Adipocyte (in vitro differentiated cells): ENCODE data around the gene EEIG1.

Source experiments
- DNase-seq: peaks from one replicate; pipeline ENCODE4 v3.0.0-alpha.2; 2015; ENCODE audit warnings: low read depth
- H3K27me3 ChIP-seq: replicated peaks from 2 replicates; pipeline ENCODE4 v1.7.0; 2013; ENCODE audit warnings: mild to moderate bottlenecking, low read length, moderate library complexity; ENCODE audit not compliant: control insufficient read depth, insufficient read depth
- H3K36me3 ChIP-seq: 2 replicates; pipeline ENCODE4 v1.7.0; 2013; ENCODE audit warnings: low read length, mild to moderate bottlenecking, moderate library complexity; ENCODE audit not compliant: control insufficient read depth, insufficient read depth, severe bottlenecking
- H3K4me1 ChIP-seq: 2 replicates; pipeline ENCODE4 v1.7.0; 2013; ENCODE audit warnings: mild to moderate bottlenecking, low read length, moderate library complexity; ENCODE audit not compliant: control insufficient read depth, insufficient read depth
- H3K4me3 ChIP-seq: 2 replicates; pipeline ENCODE4 v1.7.0; 2013; ENCODE audit warnings: mild to moderate bottlenecking, low read length, moderate library complexity
- H3K9ac ChIP-seq: 2 replicates; pipeline ENCODE4 v1.7.0; 2013; ENCODE audit warnings: mild to moderate bottlenecking, low read length, moderate library complexity
- H3K9me3 ChIP-seq: 2 replicates; pipeline ENCODE4 v1.7.0; 2013; ENCODE audit warnings: mild to moderate bottlenecking, low read length, moderate library complexity; ENCODE audit not compliant: control insufficient read depth

The EEIG1 gene

GRCh38 chr9:128011071-128011817, 30.5 kb upstream of the EEIG1 start:
- Histone ChIP-seq H3K36me3 (no peaks in the 10 kb centered on the region), H3K4me3 (no peak overlapping the region), H3K9me3 (peaks cover 4% of the 10 kb centered on the region), H3K9ac (no peak overlapping the region), H3K4me1 (no peaks in the 10 kb centered on the region), H3K27me3 (no peaks in the 10 kb centered on the region)
- no peak for DNase-seq

- Histone ChIP-seq H3K4me3 (no peak overlapping the region), H3K36me3 (no peaks in the 10 kb centered on the region), H3K9ac (no peak overlapping the region), H3K9me3 (peaks cover 4% of the 10 kb centered on the region), H3K27me3 (no peaks in the 10 kb centered on the region), H3K4me1 (no peaks in the 10 kb centered on the region)
- DNase-seq: no peak
Measured at GRCh38 chr9:128009639-128010038, 28.9 kb upstream of the EEIG1 start.

GRCh38 chr9:128008171-128008570, 27.4 kb upstream of the EEIG1 start:
- no peak overlapping the region for H3K4me3 ChIP-seq

GRCh38 chr9:128007566-128008138, 26.9 kb upstream of the EEIG1 start:
- no peak overlapping the region for H3K9ac ChIP-seq
- peaks cover 4% of the 10 kb centered on the region for H3K9me3 ChIP-seq
- DNase-seq: peak; percentile 73

More at GRCh38 chr9:128008171-128008570, 27.4 kb upstream of the EEIG1 start:
- H3K9me3 ChIP-seq: peaks cover 4% of the 10 kb centered on the region
- no peaks in the 10 kb centered on the region for H3K36me3 ChIP-seq
- no peak overlapping the region for H3K9ac ChIP-seq
- no peaks in the 10 kb centered on the region for H3K4me1 ChIP-seq
- no peaks in the 10 kb centered on the region for H3K27me3 ChIP-seq
- no peak for DNase-seq

GRCh38 chr9:128006332-128006996, 25.7 kb upstream of the EEIG1 start:
- no peak overlapping the region for H3K9ac ChIP-seq
- H3K9me3 ChIP-seq: peaks cover 4% of the 10 kb centered on the region
- peak; percentile 34 for DNase-seq
- H3K27me3 ChIP-seq: no peaks in the 10 kb centered on the region
- H3K4me1 ChIP-seq: peaks cover 7% of the 10 kb centered on the region
- H3K36me3 ChIP-seq: no peaks in the 10 kb centered on the region
- no peak overlapping the region for H3K4me3 ChIP-seq

More at GRCh38 chr9:128007566-128008138, 26.9 kb upstream of the EEIG1 start:
- no peak overlapping the region for H3K4me3 ChIP-seq
- H3K4me1 ChIP-seq: no peaks in the 10 kb centered on the region
- H3K36me3 ChIP-seq: no peaks in the 10 kb centered on the region
- no peaks in the 10 kb centered on the region for H3K27me3 ChIP-seq

GRCh38 chr9:128005923-128006322, 25.1 kb upstream of the EEIG1 start:
- no peaks in the 10 kb centered on the region for H3K36me3 ChIP-seq
- H3K4me3 ChIP-seq: no peak overlapping the region
- H3K9me3 ChIP-seq: peaks cover 4% of the 10 kb centered on the region
- H3K9ac ChIP-seq: no peak overlapping the region
- no peak for DNase-seq
- no peaks in the 10 kb centered on the region for H3K27me3 ChIP-seq
- peaks cover 10% of the 10 kb centered on the region for H3K4me1 ChIP-seq

- Histone ChIP-seq H3K9me3 (peaks cover 4% of the 10 kb centered on the region), H3K4me1 (peaks cover 10% of the 10 kb centered on the region), H3K36me3 (no peaks in the 10 kb centered on the region), H3K9ac (no peak overlapping the region), H3K4me3 (no peak overlapping the region), H3K27me3 (no peaks in the 10 kb centered on the region)
- DNase-seq: no peak
Measured at GRCh38 chr9:128003966-128004604, 23.3 kb upstream of the EEIG1 start.

- no peaks in the 10 kb centered on the region for H3K36me3 ChIP-seq
- H3K4me3 ChIP-seq: no peak overlapping the region
- H3K9me3 ChIP-seq: peaks cover under 1% of the 10 kb centered on the region
- no peak for DNase-seq
- H3K27me3 ChIP-seq: no peaks in the 10 kb centered on the region
- H3K4me1 ChIP-seq: peaks cover 10% of the 10 kb centered on the region
- no peak overlapping the region for H3K9ac ChIP-seq
Measured at GRCh38 chr9:128002959-128003358, 22.2 kb upstream of the EEIG1 start.

- Histone ChIP-seq H3K9ac (peak overlapping the region; percentile 62), H3K36me3 (no peaks in the 10 kb centered on the region), H3K4me1 (peaks cover 10% of the 10 kb centered on the region), H3K4me3 (no peak overlapping the region), H3K27me3 (no peaks in the 10 kb centered on the region), H3K9me3 (no peaks in the 10 kb centered on the region)
- DNase-seq: peak; percentile 92
Measured at GRCh38 chr9:128001779-128002298, 21.1 kb upstream of the EEIG1 start.

GRCh38 chr9:128001151-128001778, 20.5 kb upstream of the EEIG1 start:
- Histone ChIP-seq H3K36me3 (no peaks in the 10 kb centered on the region), H3K9me3 (no peaks in the 10 kb centered on the region), H3K4me1 (peaks cover 10% of the 10 kb centered on the region), H3K27me3 (no peaks in the 10 kb centered on the region), H3K4me3 (no peak overlapping the region), H3K9ac (peak overlapping the region; percentile 62)
- no peak for DNase-seq
